ENCODE measurements around the gene SLC39A12.

SLC39A12 gene

GRCh38 chr10:17984056-17984455 lies 32.3 kb downstream of the SLC39A12 start:
- TF ChIP-seq POLR2A (IDR thresholded peaks at IDR 0.05; ENCODE audit: low read depth, low read length): no peak
- DNase-seq (ENCODE audit: insufficient read length, low spot score): no peak
- FAIRE-seq: peak; percentile 86

- no peak for TF ChIP-seq POLR2A (IDR thresholded peaks at IDR 0.05; ENCODE audit: low read depth, low read length)
Measured at GRCh38 chr10:17984563-17984962, 32.8 kb downstream of the SLC39A12 start.

GRCh38 chr10:17989908-17990767 lies 38.4 kb downstream of the SLC39A12 start:
- no peak for TF ChIP-seq POLR2A (IDR thresholded peaks at IDR 0.05; ENCODE audit: low read depth, low read length)
- FAIRE-seq: peak; percentile 71
- DNase-seq (ENCODE audit: insufficient read length, low spot score): peak; percentile 43

More at GRCh38 chr10:17984563-17984962, 32.8 kb downstream of the SLC39A12 start:
- no peak for FAIRE-seq
- DNase-seq (ENCODE audit: insufficient read length, low spot score): no peak

GRCh38 chr10:17992266-17992665 lies 40.5 kb downstream of the SLC39A12 start:
- no peak for FAIRE-seq
- DNase-seq (ENCODE audit: insufficient read length, low spot score): no peak
- no peak for TF ChIP-seq POLR2A (IDR thresholded peaks at IDR 0.05; ENCODE audit: low read depth, low read length)

- DNase-seq (ENCODE audit: insufficient read length, low spot score) (no peak), FAIRE-seq (peak; percentile 92)
- no peak for TF ChIP-seq POLR2A (IDR thresholded peaks at IDR 0.05; ENCODE audit: low read depth, low read length)
Measured at GRCh38 chr10:17993361-17993760, 41.6 kb downstream of the SLC39A12 start.

- DNase-seq (ENCODE audit: insufficient read length, low spot score): no peak
- TF ChIP-seq POLR2A (IDR thresholded peaks at IDR 0.05; ENCODE audit: low read depth, low read length): no peak
- no peak for FAIRE-seq
Measured at GRCh38 chr10:18000601-18001000, 48.9 kb downstream of the SLC39A12 start.

GRCh38 chr10:18005445-18005780 lies 53.7 kb downstream of the SLC39A12 start:
- no peak for TF ChIP-seq POLR2A (IDR thresholded peaks at IDR 0.05; ENCODE audit: low read depth, low read length)
- peak; percentile 23 for FAIRE-seq
- DNase-seq (ENCODE audit: insufficient read length, low spot score): no peak

- DNase-seq (ENCODE audit: insufficient read length, low spot score) (no peak), FAIRE-seq (peak; percentile 11)
- no peak for TF ChIP-seq POLR2A (IDR thresholded peaks at IDR 0.05; ENCODE audit: low read depth, low read length)
Measured at GRCh38 chr10:18005781-18006456, 54.2 kb downstream of the SLC39A12 start.

- no peak for TF ChIP-seq POLR2A (IDR thresholded peaks at IDR 0.05; ENCODE audit: low read depth, low read length)
- DNase-seq (ENCODE audit: insufficient read length, low spot score) (no peak), FAIRE-seq (no peak)
Measured at GRCh38 chr10:18008986-18009385, 57.3 kb downstream of the SLC39A12 start.

- FAIRE-seq (no peak), DNase-seq (ENCODE audit: insufficient read length, low spot score) (no peak)
Measured at GRCh38 chr10:18010050-18010449, 58.3 kb downstream of the SLC39A12 start.

GRCh38 chr10:18020523-18020922 lies 68.8 kb downstream of the SLC39A12 start:
- DNase-seq (ENCODE audit: insufficient read length, low spot score): no peak
- no peak for FAIRE-seq
- TF ChIP-seq POLR2A (IDR thresholded peaks at IDR 0.05; ENCODE audit: low read depth, low read length): no peak

More at GRCh38 chr10:18010050-18010449, 58.3 kb downstream of the SLC39A12 start:
- TF ChIP-seq POLR2A (IDR thresholded peaks at IDR 0.05; ENCODE audit: low read depth, low read length): no peak

GRCh38 chr10:18021725-18022480 lies 70.2 kb downstream of the SLC39A12 start:
- DNase-seq (ENCODE audit: insufficient read length, low spot score) (no peak), FAIRE-seq (no peak)
- no peak for TF ChIP-seq POLR2A (IDR thresholded peaks at IDR 0.05; ENCODE audit: low read depth, low read length)

- no peak for TF ChIP-seq POLR2A (IDR thresholded peaks at IDR 0.05; ENCODE audit: low read depth, low read length)
- DNase-seq (ENCODE audit: insufficient read length, low spot score): no peak
- FAIRE-seq: no peak
Measured at GRCh38 chr10:18043148-18044006, 91.7 kb downstream of the SLC39A12 start.

Data from H54 (cell line).